ENCODE measurements around the gene GPR18. TPM values are rescaled to one million over a fixed set of nuclear protein-coding genes. Genes with fewer than 3 reads are reported as not detected.

The GPR18 gene
- total and polyA plus RNA-seq, 9 donors, result 0.30 to 0.73 TPM; not detected in 7

GRCh38 chr13:99218969-99219368, 39.2 kb downstream of the GPR18 start:
- DNase-seq, result peak in 1 of 5 donors; percentile 4
- H3K9me3 ChIP-seq, result no peaks in the 10 kb centered on the region
- no peak overlapping the region for H3K4me3 ChIP-seq
- no peak for TF ChIP-seq CTCF (IDR thresholded peaks at IDR 0.05)
- no peak for TF ChIP-seq EP300 (IDR thresholded peaks at IDR 0.05)
- TF ChIP-seq POLR2A (IDR thresholded peaks at IDR 0.05), result no peak
- H3K27ac ChIP-seq, result no peak overlapping the region
- no peaks in the 10 kb centered on the region for H3K36me3 ChIP-seq
- H3K27me3 ChIP-seq, result no peaks in the 10 kb centered on the region
- intact Hi-C loops (cut with DNase I), result no loop called here
- H3K4me1 ChIP-seq (ENCODE audit: insufficient read depth), result peaks cover 9% of the 10 kb centered on the region
- WGBS, 3 donors, result 94 to 100% (median 98%) methylated on average over 2 of the region's 2 CpGs

GRCh38 chr13:99218545-99218944, 39.6 kb downstream of the GPR18 start:
- no peaks in the 10 kb centered on the region for H3K9me3 ChIP-seq
- H3K27ac ChIP-seq, result no peak overlapping the region
- no peaks in the 10 kb centered on the region for H3K27me3 ChIP-seq
- no peak overlapping the region for H3K4me3 ChIP-seq
- peaks cover 9% of the 10 kb centered on the region for H3K4me1 ChIP-seq (ENCODE audit: insufficient read depth)
- WGBS, 3 donors, result 7 to 16% (median 7%) methylated on average over 6 of the region's 6 CpGs
- intact Hi-C loops (cut with DNase I), result no loop called here
- no peak for TF ChIP-seq POLR2A (IDR thresholded peaks at IDR 0.05)
- TF ChIP-seq CTCF (IDR thresholded peaks at IDR 0.05), result no peak
- TF ChIP-seq EP300 (IDR thresholded peaks at IDR 0.05), result no peak
- H3K36me3 ChIP-seq, result no peaks in the 10 kb centered on the region
- DNase-seq, result peak in 1 of 5 donors; percentile 48

DNA sequence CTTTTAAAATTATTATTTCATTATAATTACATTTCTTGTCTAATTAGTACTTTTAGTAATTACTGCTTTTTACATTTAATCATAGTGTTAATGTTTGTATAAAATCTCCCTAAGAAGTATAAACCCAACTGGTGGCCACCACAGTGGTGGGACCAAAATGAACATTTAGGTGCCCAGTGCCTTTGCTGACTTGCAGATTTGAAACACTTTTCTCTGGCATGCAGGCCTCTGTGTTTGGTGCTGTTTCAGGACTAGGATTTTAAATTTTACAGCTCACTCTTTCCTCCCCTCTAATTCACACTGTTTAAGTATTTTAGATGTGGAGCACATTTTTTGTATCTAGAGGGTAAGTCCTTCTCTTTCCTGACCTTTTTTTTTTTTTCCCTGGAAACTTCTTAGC, 40.1 kb downstream of the GPR18 start:
- Histone ChIP-seq H3K27me3 (no peaks in the 10 kb centered on the region), H3K27ac (no peak overlapping the region), H3K4me1 (ENCODE audit: insufficient read depth) (peaks cover 9% of the 10 kb centered on the region), H3K36me3 (no peaks in the 10 kb centered on the region), H3K4me3 (no peak overlapping the region), H3K9me3 (no peaks in the 10 kb centered on the region)
- no peak for TF ChIP-seq EP300 (IDR thresholded peaks at IDR 0.05)
- no peak for TF ChIP-seq CTCF (IDR thresholded peaks at IDR 0.05)
- no peak for TF ChIP-seq POLR2A (IDR thresholded peaks at IDR 0.05)
- DNase-seq, result no peak
- intact Hi-C loops (cut with DNase I), result no loop called here

GRCh38 chr13:99217461-99218110, 40.6 kb downstream of the GPR18 start:
- Histone ChIP-seq H3K9me3 (no peaks in the 10 kb centered on the region), H3K27ac (no peak overlapping the region), H3K4me3 (no peak overlapping the region), H3K36me3 (no peaks in the 10 kb centered on the region), H3K4me1 (ENCODE audit: insufficient read depth) (peaks cover 9% of the 10 kb centered on the region), H3K27me3 (no peaks in the 10 kb centered on the region)
- no peak for TF ChIP-seq EP300 (IDR thresholded peaks at IDR 0.05)
- no peak for TF ChIP-seq POLR2A (IDR thresholded peaks at IDR 0.05)
- no peak for TF ChIP-seq CTCF (IDR thresholded peaks at IDR 0.05)
- WGBS, 3 donors, result 69 to 73% (median 71%) methylated on average over 18 to 20 of the region's 20 CpGs
- intact Hi-C loops (cut with DNase I), result no loop called here
- DNase-seq, result no peak
